NCI-H1694 (cell line): ENCODE data around the gene CST4.
"Not testable (repeated sequence)": the region's sequence is repeated elsewhere in the genome, so short reads cannot be mapped to it uniquely, and the experiment has no call there.

Experiments used
- DNase-seq: peaks from one replicate; lab custom pipeline; 2025; lab: John Stamatoyannopoulos, UW

Gene CST4

GRCh38 chr20:23687986-23688385 is 852 bp downstream of the CST4 start:
- DNase-seq = no peak

- no peak for DNase-seq
Observed at GRCh38 chr20:23686046-23686750, 2.6 kb downstream of the CST4 start.

- not testable (repeated sequence) for DNase-seq
Observed at GRCh38 chr20:23685529-23685896, 3.3 kb downstream of the CST4 start.

- no peak for DNase-seq
Observed at GRCh38 chr20:23684261-23684660, 4.6 kb downstream of the CST4 start.

GRCh38 chr20:23683807-23684206 is 5.0 kb downstream of the CST4 start:
- DNase-seq = no peak

GRCh38 chr20:23683281-23683680 is 5.6 kb downstream of the CST4 start:
- no peak for DNase-seq

GRCh38 chr20:23680146-23680545 is 8.7 kb downstream of the CST4 start:
- DNase-seq = no peak

GRCh38 chr20:23679133-23680092 is 9.4 kb downstream of the CST4 start:
- DNase-seq = no peak

GRCh38 chr20:23673209-23673608 is 15.6 kb downstream of the CST4 start:
- DNase-seq = no peak

- DNase-seq = no peak
Observed at GRCh38 chr20:23672158-23672557, 16.7 kb downstream of the CST4 start.

- DNase-seq = no peak
Observed at GRCh38 chr20:23671479-23671878, 17.4 kb downstream of the CST4 start.

- no peak for DNase-seq
Observed at GRCh38 chr20:23670361-23670760, 18.5 kb downstream of the CST4 start.

GRCh38 chr20:23669866-23670265 is 19.0 kb downstream of the CST4 start:
- no peak for DNase-seq

- DNase-seq = no peak
Observed at GRCh38 chr20:23669327-23669726, 19.5 kb downstream of the CST4 start.

GRCh38 chr20:23668477-23668951 is 20.3 kb downstream of the CST4 start:
- peak; percentile 58 for DNase-seq

- no peak for DNase-seq
Observed at GRCh38 chr20:23667666-23668065, 21.2 kb downstream of the CST4 start.

GRCh38 chr20:23666698-23667097 is 22.1 kb downstream of the CST4 start:
- DNase-seq = no peak

- DNase-seq = no peak
Observed at GRCh38 chr20:23666189-23666588, 22.6 kb downstream of the CST4 start.

- DNase-seq = no peak
Observed at GRCh38 chr20:23664954-23665353, 23.9 kb downstream of the CST4 start.

- DNase-seq = not testable (repeated sequence)
Observed at GRCh38 chr20:23664046-23664445, 24.8 kb downstream of the CST4 start.

GRCh38 chr20:23663180-23663579 is 25.7 kb downstream of the CST4 start:
- DNase-seq = no peak

- no peak for DNase-seq
Observed at GRCh38 chr20:23662276-23662870, 26.5 kb downstream of the CST4 start.

GRCh38 chr20:23661002-23661429 is 27.8 kb downstream of the CST4 start:
- no peak for DNase-seq
